ENCODE results near the gene HEPHL1.

HEPHL1 gene

GRCh38 chr11:93984936-93985335 lies 36.2 kb upstream of the HEPHL1 start:
- H3K79me2 ChIP-seq (ENCODE audit: insufficient read depth, low read length) = no peaks in the 10 kb centered on the region
- H3K9me3 ChIP-seq (ENCODE audit: insufficient read depth, low read length, severe bottlenecking) = no peaks in the 10 kb centered on the region
- TF ChIP-seq CTCF (IDR thresholded peaks at IDR 0.05; ENCODE audit: borderline replicate concordance, extremely low read depth, low read length, poor library complexity, severe bottlenecking) = no peak
- no peak for TF ChIP-seq EZH2 (IDR thresholded peaks at IDR 0.05; ENCODE audit: borderline replicate concordance, low read depth, low read length, severe bottlenecking)
- H4K20me1 ChIP-seq (ENCODE audit: insufficient read depth, low read length) = no peaks in the 10 kb centered on the region
- H3K36me3 ChIP-seq (ENCODE audit: insufficient read depth, low read length) = no peaks in the 10 kb centered on the region
- H3K4me3 ChIP-seq (ENCODE audit: low read depth in 1 of 2, low read length in 2 of 2) = no peak overlapping the region
- H3K9ac ChIP-seq (ENCODE audit: low read depth, low read length) = no peak overlapping the region
- no peak overlapping the region for H3K27ac ChIP-seq (ENCODE audit: low read length)
- H3K4me1 ChIP-seq (ENCODE audit: insufficient read depth, low read length) = no peaks in the 10 kb centered on the region
- ATAC-seq (ENCODE audit: insufficient read depth, low read depth) (no peak), DNase-seq (no peak)
- H3K27me3 ChIP-seq (ENCODE audit: insufficient read depth, low read length, poor library complexity) = no peaks in the 10 kb centered on the region
- no peak overlapping the region for H3K4me2 ChIP-seq (ENCODE audit: insufficient read depth, low read length)
- H2AFZ ChIP-seq (ENCODE audit: low read depth, low read length) = no peak overlapping the region

- Histone ChIP-seq H3K4me1 (ENCODE audit: insufficient read depth, low read length) (no peaks in the 10 kb centered on the region), H3K27me3 (ENCODE audit: insufficient read depth, low read length, poor library complexity) (no peaks in the 10 kb centered on the region), H3K27ac (ENCODE audit: low read length) (no peak overlapping the region), H3K4me2 (ENCODE audit: insufficient read depth, low read length) (no peak overlapping the region), H4K20me1 (ENCODE audit: insufficient read depth, low read length) (no peaks in the 10 kb centered on the region), H3K9ac (ENCODE audit: low read depth, low read length) (no peak overlapping the region), H3K9me3 (ENCODE audit: insufficient read depth, low read length, severe bottlenecking) (no peaks in the 10 kb centered on the region), H3K36me3 (ENCODE audit: insufficient read depth, low read length) (no peaks in the 10 kb centered on the region), H3K79me2 (ENCODE audit: insufficient read depth, low read length) (no peaks in the 10 kb centered on the region), H3K4me3 (ENCODE audit: low read depth in 1 of 2, low read length in 2 of 2) (no peak overlapping the region), H2AFZ (ENCODE audit: low read depth, low read length) (no peak overlapping the region)
- no peak for TF ChIP-seq EZH2 (IDR thresholded peaks at IDR 0.05; ENCODE audit: borderline replicate concordance, low read depth, low read length, severe bottlenecking)
- no peak for TF ChIP-seq CTCF (IDR thresholded peaks at IDR 0.05; ENCODE audit: borderline replicate concordance, extremely low read depth, low read length, poor library complexity, severe bottlenecking)
- DNase-seq = no peak
- ATAC-seq (ENCODE audit: insufficient read depth, low read depth) = no peak
Observed at GRCh38 chr11:93986716-93987115, 34.4 kb upstream of the HEPHL1 start.

GRCh38 chr11:93988455-93988854 lies 32.7 kb upstream of the HEPHL1 start:
- Histone ChIP-seq H3K9ac (ENCODE audit: low read depth, low read length) (no peak overlapping the region), H3K79me2 (ENCODE audit: insufficient read depth, low read length) (no peaks in the 10 kb centered on the region), H3K27me3 (ENCODE audit: insufficient read depth, low read length, poor library complexity) (no peaks in the 10 kb centered on the region), H4K20me1 (ENCODE audit: insufficient read depth, low read length) (no peaks in the 10 kb centered on the region), H2AFZ (ENCODE audit: low read depth, low read length) (no peak overlapping the region), H3K4me2 (ENCODE audit: insufficient read depth, low read length) (no peak overlapping the region), H3K9me3 (ENCODE audit: insufficient read depth, low read length, severe bottlenecking) (peaks cover 6% of the 10 kb centered on the region), H3K4me1 (ENCODE audit: insufficient read depth, low read length) (no peaks in the 10 kb centered on the region), H3K27ac (ENCODE audit: low read length) (no peak overlapping the region), H3K4me3 (ENCODE audit: low read depth in 1 of 2, low read length in 2 of 2) (no peak overlapping the region), H3K36me3 (ENCODE audit: insufficient read depth, low read length) (no peaks in the 10 kb centered on the region)
- ATAC-seq (ENCODE audit: insufficient read depth, low read depth) (no peak), DNase-seq (no peak)
- no peak for TF ChIP-seq CTCF (IDR thresholded peaks at IDR 0.05; ENCODE audit: borderline replicate concordance, extremely low read depth, low read length, poor library complexity, severe bottlenecking)
- no peak for TF ChIP-seq EZH2 (IDR thresholded peaks at IDR 0.05; ENCODE audit: borderline replicate concordance, low read depth, low read length, severe bottlenecking)

- no peak overlapping the region for H2AFZ ChIP-seq (ENCODE audit: low read depth, low read length)
- no peak overlapping the region for H3K27ac ChIP-seq (ENCODE audit: low read length)
- no peak for ATAC-seq (ENCODE audit: insufficient read depth, low read depth)
- DNase-seq = no peak
- no peaks in the 10 kb centered on the region for H3K36me3 ChIP-seq (ENCODE audit: insufficient read depth, low read length)
- no peaks in the 10 kb centered on the region for H4K20me1 ChIP-seq (ENCODE audit: insufficient read depth, low read length)
- no peak overlapping the region for H3K4me2 ChIP-seq (ENCODE audit: insufficient read depth, low read length)
- peaks cover 8% of the 10 kb centered on the region for H3K9me3 ChIP-seq (ENCODE audit: insufficient read depth, low read length, severe bottlenecking)
- H3K4me1 ChIP-seq (ENCODE audit: insufficient read depth, low read length) = no peaks in the 10 kb centered on the region
- H3K9ac ChIP-seq (ENCODE audit: low read depth, low read length) = no peak overlapping the region
- no peak for TF ChIP-seq CTCF (IDR thresholded peaks at IDR 0.05; ENCODE audit: borderline replicate concordance, extremely low read depth, low read length, poor library complexity, severe bottlenecking)
- H3K79me2 ChIP-seq (ENCODE audit: insufficient read depth, low read length) = no peaks in the 10 kb centered on the region
- no peak overlapping the region for H3K4me3 ChIP-seq (ENCODE audit: low read depth in 1 of 2, low read length in 2 of 2)
- H3K27me3 ChIP-seq (ENCODE audit: insufficient read depth, low read length, poor library complexity) = no peaks in the 10 kb centered on the region
Observed at GRCh38 chr11:93988912-93989311, 32.2 kb upstream of the HEPHL1 start.
